CD14-positive monocyte (primary cell): Measurements from ENCODE around the gene ANXA2. TPM values are rescaled to one million over a fixed set of nuclear protein-coding genes. Genes with fewer than 3 reads are reported as not detected.
"Not testable (repeated sequence)": the region's sequence is repeated elsewhere in the genome, so short reads cannot be mapped to it uniquely, and the experiment has no call there.

ENCODE experiments used
- DNase-seq, 3 donors: peaks; one replicate each; pipeline ENCODE4 v3.0.0-alpha.2; 2011 to 2022
- H2AFZ ChIP-seq: 2 replicates; pipeline ENCODE4 v1.6.0; 2012; ENCODE audit warnings: mild to moderate bottlenecking, low read depth, low read length, inconsistent platforms; ENCODE audit not compliant: insufficient read depth, poor library complexity, severe bottlenecking
- H3K27ac ChIP-seq, 2 donors: 1 replicate in 1 of 2; 2 replicates in 1 of 2; pipeline ENCODE4 v1.5.1; 2012 to 2013; ENCODE audit warnings: low read length in 2 of 2, control low read depth in 1 of 2, inconsistent platforms in 1 of 2, low read depth in 1 of 2, mild to moderate bottlenecking in 1 of 2
- H3K27me3 ChIP-seq, 2 donors: one replicate each; pipeline versions ENCODE4 v1.6.0 to v1.6.1; 2011 to 2013; ENCODE audit warnings: low read length in 2 of 2; ENCODE audit not compliant: control insufficient read depth in 2 of 2, insufficient read depth in 2 of 2
- H3K36me3 ChIP-seq, 2 donors: replicated peaks in 1 of 2; 1 replicate in 1 of 2; 2 replicates in 1 of 2; pipeline versions ENCODE4 v1.5.1 to v1.6.1; 2012 to 2013; ENCODE audit warnings: low read length in 2 of 2, control low read depth in 1 of 2, inconsistent platforms in 1 of 2, mild to moderate bottlenecking in 1 of 2; ENCODE audit not compliant: insufficient read depth in 2 of 2, control insufficient read depth in 1 of 2
- H3K4me1 ChIP-seq, 2 donors: 1 replicate in 1 of 2; 2 replicates in 1 of 2; pipeline versions ENCODE4 v1.5.1 to v1.6.1; 2012 to 2013; ENCODE audit warnings: low read length in 2 of 2, control low read depth in 1 of 2, inconsistent platforms in 1 of 2, mild to moderate bottlenecking in 1 of 2, moderate library complexity in 1 of 2; ENCODE audit not compliant: insufficient read depth in 2 of 2, control insufficient read depth in 1 of 2
- H3K4me2 ChIP-seq: replicated peaks from 2 replicates; pipeline ENCODE3; 2012; ENCODE audit warnings: low read length, moderate library complexity, mild to moderate bottlenecking; ENCODE audit not compliant: poor library complexity, severe bottlenecking; ENCODE audit errors: extremely low read depth
- H3K4me3 ChIP-seq, 3 experiments: fragments of 200-600 bp in 1 of 3; sonication (generic) in 1 of 3; replicated peaks in 1 of 3; 1 replicate in 2 of 3; 2 replicates in 1 of 3; pipeline ENCODE4 v1.5.1; 2011 to 2013; ENCODE audit warnings: low read length in 3 of 3, mild to moderate bottlenecking in 3 of 3, control low read depth in 2 of 3, low read depth in 2 of 3, inconsistent platforms in 1 of 3, moderate library complexity in 1 of 3
- H3K79me2 ChIP-seq: 2 replicates; pipeline ENCODE4 v1.6.0; 2012; ENCODE audit warnings: mild to moderate bottlenecking, control low read depth, inconsistent platforms, low read length, moderate library complexity; ENCODE audit not compliant: insufficient read depth
- H3K9ac ChIP-seq: 2 replicates; pipeline ENCODE4 v1.6.0; 2017; ENCODE audit warnings: low read length, mild to moderate bottlenecking; ENCODE audit not compliant: insufficient read depth, poor library complexity, severe bottlenecking
- H3K9me3 ChIP-seq, 2 donors: replicated peaks in 1 of 2; 1 replicate in 1 of 2; 2 replicates in 1 of 2; pipeline versions ENCODE4 v1.5.1 to v1.6.1; 2012 to 2013; ENCODE audit warnings: low read length in 2 of 2, control low read depth in 1 of 2; ENCODE audit not compliant: control insufficient read depth in 1 of 2, insufficient read depth in 1 of 2
- H4K20me1 ChIP-seq: 2 replicates; pipeline ENCODE4 v1.6.0; 2012; ENCODE audit warnings: mild to moderate bottlenecking, low read length, control low read depth, moderate library complexity; ENCODE audit not compliant: insufficient read depth
- H3K27ac Mint-ChIP-seq, 7 donors: one replicate each; pipeline ENCODE4 v1.8.0; 2020; ENCODE audit warnings: mild to moderate bottlenecking in 7 of 7, mixed read lengths in 7 of 7, moderate library complexity in 6 of 7, inconsistent platforms in 2 of 7
- H3K27me3 Mint-ChIP-seq, 3 donors: one replicate each; pipeline ENCODE4 v1.8.0; 2021 to 2022; ENCODE audit warnings: low read depth in 3 of 3, mild to moderate bottlenecking in 3 of 3, mixed read lengths in 3 of 3, moderate library complexity in 3 of 3, inconsistent platforms in 1 of 3
- H3K36me3 Mint-ChIP-seq, 2 donors: one replicate each; pipeline ENCODE4 v1.8.0; 2020; ENCODE audit warnings: mixed read lengths in 2 of 2, inconsistent platforms in 1 of 2, mild to moderate bottlenecking in 1 of 2
- H3K4me1 Mint-ChIP-seq: one replicate; pipeline ENCODE4 v1.8.0; 2020; ENCODE audit warnings: mild to moderate bottlenecking, mixed read lengths
- H3K4me3 Mint-ChIP-seq, 2 donors: one replicate each; pipeline ENCODE4 v1.8.0; 2020; ENCODE audit warnings: mild to moderate bottlenecking in 2 of 2, mixed read lengths in 2 of 2, moderate library complexity in 1 of 2
- H3K9me3 Mint-ChIP-seq, 7 donors: one replicate each; pipeline ENCODE4 v1.8.0; 2020 to 2022; ENCODE audit warnings: mixed read lengths in 7 of 7, mild to moderate bottlenecking in 6 of 7, moderate library complexity in 6 of 7, inconsistent platforms in 2 of 7
- CTCF ChIP-seq: fragments of 200-600 bp; IDR thresholded peaks from one replicate; pipeline ENCODE4 v1.8.0; 2022; ENCODE audit warnings: antibody characterized with exemption, mild to moderate bottlenecking
- WGBS: methylation state at CpG from one replicate; pipeline ENCODE4 v1.1.5; 2013; ENCODE audit warnings: missing lambda C conversion rate; ENCODE audit not compliant: insufficient coverage; 5-methylcytosine and 5-hydroxymethylcytosine counted together
- intact Hi-C, 2 donors: fragments of 100-400 bp; cut with micrococcal nuclease; formaldehyde crosslinking; loops; one replicate each; pipeline versions ENCODE4 v1.15.0 to v1.15.1; 2023
- polyA plus RNA-seq, 3 donors: library from polyadenylated mRNA; depleted of rRNA in 1 of 3; unstranded in 2 of 3; stranded (reverse) in 1 of 3; fragments of 300-500 nt in 2 of 3; fragments of >200 nt in 1 of 3; fragmentation: Illumina TruSeq in 2 of 3; gene quantifications; 1 replicate in 2 of 3; 2 replicates in 1 of 3; pipeline ENCODE4 v1.2.3, GENCODE V29; 2012 to 2021

Gene ANXA2
- polyA plus RNA-seq, 3 donors: 966 to 2,079 (median 2,046) TPM

DNA sequence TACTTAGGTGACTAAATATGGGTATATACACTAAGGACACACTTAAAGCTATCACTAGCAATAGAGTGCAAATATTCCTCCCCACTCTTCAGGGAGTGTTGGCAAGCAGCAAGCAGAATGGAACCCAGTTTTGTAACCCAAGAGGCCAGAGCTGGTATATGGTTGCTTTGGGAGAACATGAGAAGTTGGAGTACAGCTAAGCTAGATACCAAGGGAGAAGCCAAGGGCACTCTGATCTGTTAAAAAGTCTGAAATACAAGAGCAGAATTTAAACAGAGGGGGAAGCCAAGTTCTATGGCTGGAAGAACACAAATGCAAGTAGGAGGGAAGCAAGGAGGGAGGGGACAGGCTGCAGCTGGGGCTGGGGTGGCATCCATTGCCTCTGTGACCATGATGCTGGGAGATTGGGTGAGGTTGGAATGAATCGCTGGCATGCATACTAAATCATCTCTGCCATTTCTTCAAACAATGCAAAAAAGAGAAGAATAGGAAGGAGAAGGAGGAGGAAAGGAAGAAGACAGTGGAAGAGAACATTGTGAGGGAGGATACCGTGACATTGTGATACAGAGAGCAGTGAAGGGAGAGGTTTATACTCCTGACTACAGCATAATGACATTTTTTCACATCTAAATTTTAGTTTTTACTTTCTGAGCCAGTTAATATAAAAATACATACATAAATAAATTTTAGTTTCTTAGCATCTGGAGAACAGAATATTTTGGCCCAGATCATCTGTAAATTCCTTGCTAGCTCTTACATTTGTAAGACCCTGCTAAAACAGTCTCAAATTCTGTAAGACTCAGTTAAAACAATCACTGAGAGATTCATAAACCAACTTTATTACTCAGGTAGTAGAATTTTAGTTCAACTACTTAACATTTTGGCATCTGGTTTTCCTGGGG is 9.0 kb upstream of the ANXA2 start:
- H3K9ac ChIP-seq: no peak overlapping the region
- intact Hi-C loops: loop anchor here in 1 of 2 donors (10.0 kb wide), 1 partner anchor 58 kb away; no protein-coding TSS in a partner anchor
- no CpG with 5 or more reads among the region's 2 CpGs for WGBS
- no peaks in the 10 kb centered on the region for H3K9me3 ChIP-seq
- peaks cover 3% of the 10 kb centered on the region for H3K79me2 ChIP-seq
- peak overlapping the region; percentile 28 for H3K4me2 ChIP-seq
- Mint-ChIP-seq H3K27ac (peak overlapping the region; percentile 90 to 96 (median 93)), H3K4me1 (peaks cover 30% of the 10 kb centered on the region), H3K36me3 (peaks cover 0 to 7% of the 10 kb centered on the region in 2 donors), H3K4me3 (no peak overlapping the region), H3K9me3 (no peaks in the 10 kb centered on the region), H3K27me3 (peaks cover 0 to 10% (median 0%) of the 10 kb centered on the region in 3 donors)
- peak overlapping the region in 1 of 2 donors; percentile 87 for H3K27ac ChIP-seq
- H3K4me1 ChIP-seq: peaks cover 32 to 38% of the 10 kb centered on the region in 2 donors
- no peak overlapping the region for H2AFZ ChIP-seq
- H3K4me3 ChIP-seq: no peak overlapping the region
- no peaks in the 10 kb centered on the region for H3K27me3 ChIP-seq
- TF ChIP-seq CTCF: no peak
- no peaks in the 10 kb centered on the region for H4K20me1 ChIP-seq
- no peak for DNase-seq
- H3K36me3 ChIP-seq: no peaks in the 10 kb centered on the region

DNA sequence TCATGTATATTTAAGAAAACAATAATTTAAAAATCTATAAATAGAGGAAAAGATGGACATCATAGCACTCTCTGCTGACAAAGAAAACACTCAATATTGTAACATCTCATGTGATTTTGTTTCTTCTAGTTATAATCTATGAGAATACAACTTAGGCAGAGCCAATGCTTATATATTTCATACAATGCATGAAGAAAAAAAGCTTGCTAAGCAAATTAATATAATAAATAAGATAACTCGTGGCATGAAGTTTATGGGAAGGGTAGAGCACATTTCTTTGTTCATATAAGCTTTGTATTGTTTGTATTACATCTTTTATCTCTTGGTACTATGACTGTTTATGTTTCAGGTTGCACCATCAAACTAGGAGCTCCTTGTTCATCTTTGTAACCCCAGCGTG is 7.6 kb upstream of the ANXA2 start:
- Mint-ChIP-seq H3K27ac (no peak overlapping the region), H3K9me3 (no peaks in the 10 kb centered on the region), H3K4me3 (no peak overlapping the region), H3K27me3 (peaks cover 0 to 10% (median 0%) of the 10 kb centered on the region in 3 donors), H3K4me1 (peaks cover 30% of the 10 kb centered on the region), H3K36me3 (peaks cover 0 to 7% of the 10 kb centered on the region in 2 donors)
- Histone ChIP-seq H3K4me3 (no peak overlapping the region), H3K9me3 (no peaks in the 10 kb centered on the region), H3K9ac (no peak overlapping the region), H4K20me1 (no peaks in the 10 kb centered on the region), H2AFZ (no peak overlapping the region), H3K79me2 (peaks cover 3% of the 10 kb centered on the region), H3K4me1 (peaks cover 32 to 38% of the 10 kb centered on the region in 2 donors), H3K27me3 (no peaks in the 10 kb centered on the region), H3K4me2 (no peak overlapping the region), H3K36me3 (no peaks in the 10 kb centered on the region), H3K27ac (no peak overlapping the region)
- no CpG with 5 or more reads among the region's 2 CpGs for WGBS
- intact Hi-C loops: loop anchor here in 1 of 2 donors (10.0 kb wide), 1 partner anchor 59 kb away; no protein-coding TSS in a partner anchor
- no peak for DNase-seq
- no peak for TF ChIP-seq CTCF

- intact Hi-C loops: loop anchor here in 1 of 2 donors (10.0 kb wide), 1 partner anchor 60 kb away; no protein-coding TSS in a partner anchor
- not testable (repeated sequence) for H3K27me3 ChIP-seq, H3K4me3 Mint-ChIP-seq, H4K20me1 ChIP-seq, H3K9me3 Mint-ChIP-seq, H3K27ac Mint-ChIP-seq, H3K9ac ChIP-seq, H3K27ac ChIP-seq, H3K4me2 ChIP-seq, DNase-seq, H2AFZ ChIP-seq, H3K9me3 ChIP-seq, H3K4me3 ChIP-seq, H3K36me3 ChIP-seq, H3K27me3 Mint-ChIP-seq, H3K79me2 ChIP-seq, H3K36me3 Mint-ChIP-seq
- 98% methylated on average over 9 of the region's 12 CpGs for WGBS
- peaks cover 33% of the 10 kb centered on the region for H3K4me1 Mint-ChIP-seq
- peaks cover 29 to 33% of the 10 kb centered on the region in 2 donors for H3K4me1 ChIP-seq
Measured at GRCh38 chr15:60404351-60404750, 6.6 kb upstream of the ANXA2 start.
